IMR-90 (cell line): ENCODE data around the gene TRIM47. TPM values are rescaled to one million over a fixed set of nuclear protein-coding genes. Genes with fewer than 3 reads are reported as not detected.

Source experiments
- ATAC-seq: fragments of 200-7000 bp; cut with Tn5 transposase; 2 replicates; pipeline ENCODE4 v1.9.1; 2020; ENCODE audit warnings: low read depth, mild to moderate bottlenecking, moderate library complexity
- BruUV-seq: library from RNA; stranded (reverse); fragments of 400-500 nt; replicated peaks from 2 replicates; lab custom pipeline; 2021; lab: Mats Ljungman, UMichigan
- CTCF ChIA-PET: fragments of 300-600 bp; formaldehyde crosslinking; extraction: SDS; loops from one replicate; lab custom pipeline; 2021; ENCODE audit warnings: antibody characterized with exemption; lab: Yijun Ruan, JAX
- POLR2A ChIA-PET: fragments of 300-600 bp; sonication (Branson Sonifier 250); formaldehyde crosslinking; loops from one replicate; lab custom pipeline; 2022; ENCODE audit warnings: antibody characterized with exemption; ENCODE audit not compliant: unreplicated experiment; lab: Charles Lee
- DNase-seq: peaks from one replicate; pipeline ENCODE4 v3.0.0; 2013
- H2AFZ ChIP-seq: replicated peaks from 2 replicates; pipeline ENCODE3; 2013; ENCODE audit warnings: low read length, mild to moderate bottlenecking; ENCODE audit not compliant: poor library complexity
- H2AK5ac ChIP-seq: 2 replicates; pipeline ENCODE4 v1.6.1; 2013; ENCODE audit warnings: low read depth, low read length, inconsistent platforms
- H2AK9ac ChIP-seq: replicated peaks from 2 replicates; pipeline ENCODE3; 2013; ENCODE audit warnings: mild to moderate bottlenecking, low read depth, low read length, moderate library complexity; ENCODE audit not compliant: poor library complexity
- H2BK120ac ChIP-seq: 2 replicates; pipeline ENCODE4 v1.6.1; 2013; ENCODE audit warnings: low read depth, low read length, inconsistent platforms
- H2BK15ac ChIP-seq: 3 replicates; pipeline ENCODE4 v1.6.1; 2013; ENCODE audit warnings: low read depth, low read length, inconsistent platforms
- H2BK20ac ChIP-seq: 2 replicates; pipeline ENCODE4 v1.6.1; 2013; ENCODE audit warnings: low read depth, mild to moderate bottlenecking, inconsistent platforms, low read length, moderate library complexity
- H2BK5ac ChIP-seq: 2 replicates; pipeline ENCODE4 v1.6.1; 2013; ENCODE audit warnings: mild to moderate bottlenecking, low read depth, low read length, inconsistent platforms; ENCODE audit not compliant: poor library complexity, severe bottlenecking
- H3K14ac ChIP-seq: replicated peaks from 2 replicates; pipeline ENCODE4 v1.6.1; 2013; ENCODE audit warnings: low read depth, low read length, inconsistent platforms
- H3K18ac ChIP-seq: 2 replicates; pipeline ENCODE4 v1.6.1; 2013; ENCODE audit warnings: low read depth, low read length, control low read depth
- H3K23ac ChIP-seq: 2 replicates; pipeline ENCODE4 v1.6.1; 2013; ENCODE audit warnings: low read depth, low read length, inconsistent platforms
- H3K27ac ChIP-seq: 2 replicates; pipeline ENCODE4 v1.5.1; 2013; ENCODE audit warnings: mild to moderate bottlenecking, control low read depth, low read length; ENCODE audit not compliant: insufficient read depth
- H3K27me3 ChIP-seq: 2 replicates; pipeline ENCODE4 v1.6.1; 2013; ENCODE audit warnings: low read length; ENCODE audit not compliant: control insufficient read depth, insufficient read depth
- H3K36me3 ChIP-seq: 2 replicates; pipeline ENCODE4 v1.6.1; 2013; ENCODE audit warnings: low read length, mixed read lengths; ENCODE audit not compliant: control insufficient read depth, insufficient read depth
- H3K4ac ChIP-seq: 2 replicates; pipeline ENCODE4 v1.6.1; 2013; ENCODE audit warnings: low read depth, low read length, inconsistent platforms
- H3K4me1 ChIP-seq: 2 replicates; pipeline ENCODE4 v1.6.1; 2013; ENCODE audit warnings: low read length, mixed read lengths; ENCODE audit not compliant: control insufficient read depth, insufficient read depth
- H3K4me2 ChIP-seq: 2 replicates; pipeline ENCODE4 v1.6.1; 2013; ENCODE audit warnings: low read depth, mild to moderate bottlenecking, control low read depth, low read length, moderate library complexity
- H3K4me3 ChIP-seq: 2 replicates; pipeline ENCODE4 v1.5.1; 2013; ENCODE audit warnings: low read depth, mild to moderate bottlenecking, control low read depth, low read length, moderate library complexity; ENCODE audit not compliant: insufficient read depth
- H3K56ac ChIP-seq: 2 replicates; pipeline ENCODE4 v1.6.1; 2013; ENCODE audit warnings: low read length, inconsistent platforms; ENCODE audit not compliant: insufficient read depth; ENCODE audit errors: extremely low read depth
- H3K79me1 ChIP-seq, 2 experiments: 2 replicates each; pipeline ENCODE4 v1.6.1; 2013; ENCODE audit warnings: low read length in 2 of 2, inconsistent platforms in 1 of 2, low read depth in 1 of 2
- H3K9ac ChIP-seq: 2 replicates; pipeline ENCODE4 v1.6.1; 2013; ENCODE audit warnings: low read depth, low read length, control low read depth
- H3K9me1 ChIP-seq: 2 replicates; pipeline ENCODE4 v1.6.1; 2013; ENCODE audit warnings: low read length, inconsistent platforms; ENCODE audit not compliant: insufficient read depth
- H3K9me3 ChIP-seq: 2 replicates; pipeline ENCODE4 v1.6.1; 2013; ENCODE audit warnings: low read length; ENCODE audit not compliant: control insufficient read depth, insufficient read depth
- H4K20me1 ChIP-seq: 2 replicates; pipeline ENCODE4 v1.6.1; 2013; ENCODE audit warnings: low read length, inconsistent platforms; ENCODE audit not compliant: insufficient read depth
- H4K5ac ChIP-seq: 2 replicates; pipeline ENCODE4 v1.6.1; 2013; ENCODE audit warnings: mild to moderate bottlenecking, low read depth, low read length, control low read depth
- H4K8ac ChIP-seq, 2 experiments: 2 replicates each; pipeline ENCODE4 v1.6.1; 2013; ENCODE audit warnings: low read depth in 2 of 2, low read length in 2 of 2, control low read depth in 1 of 2, inconsistent platforms in 1 of 2
- H4K91ac ChIP-seq: 2 replicates; pipeline ENCODE4 v1.6.1; 2013; ENCODE audit warnings: low read depth, low read length, inconsistent platforms; ENCODE audit not compliant: insufficient read depth
- CHD1 ChIP-seq: IDR thresholded peaks from 2 replicates; pipeline ENCODE4 v1.6.1; 2012; ENCODE audit warnings: low read depth, low read length, improper control_type of control experiment
- POLR2A ChIP-seq: IDR thresholded peaks from 2 replicates; pipeline ENCODE4 v1.6.1; 2012; ENCODE audit warnings: mild to moderate bottlenecking, low read depth, low read length
- RCOR1 ChIP-seq: IDR thresholded peaks from 2 replicates; pipeline ENCODE4 v1.6.1; 2012; ENCODE audit warnings: mild to moderate bottlenecking, low read length, improper control_type of control experiment; ENCODE audit not compliant: insufficient replicate concordance
- WGBS, 2 experiments: methylation state at CpG; one replicate each; pipeline versions ENCODE4 v1.1.5 to v1.1.7; 2013; ENCODE audit warnings: missing lambda C conversion rate in 2 of 2; ENCODE audit not compliant: insufficient read length in 1 of 2; ENCODE audit errors: extremely low coverage in 2 of 2; 5-methylcytosine and 5-hydroxymethylcytosine counted together
- dilution Hi-C: fragments of 300-500 bp; cut with HindIII; formaldehyde crosslinking; loops from one replicate; pipeline ENCODE4 v1.14.3; 2018; ENCODE audit warnings: low sequenced_read_pairs; ENCODE audit not compliant: unreplicated experiment
- in situ Hi-C: fragments of 300-500 bp; cut with MboI; formaldehyde crosslinking; loops from 3 replicates; pipeline ENCODE4 v1.14.3; 2019; ENCODE audit warnings: low sequenced_read_pairs, inconsistent platforms, mixed read lengths
- intact Hi-C: fragments of 100-400 bp; cut with micrococcal nuclease; formaldehyde crosslinking; loops from 2 replicates; pipeline ENCODE4 v1.10.0; 2022
- polyA plus RNA-seq, 3 experiments: library from polyadenylated mRNA; depleted of rRNA; stranded (reverse); fragments of >200 nt; gene quantifications; 2 replicates each; pipeline ENCODE4 v1.2.3, GENCODE V29; 2012; ENCODE audit warnings: low replicate concordance in 1 of 3
- total RNA-seq: library from RNA; depleted of rRNA; stranded (reverse); fragments of >200 nt; gene quantifications from 2 replicates; pipeline ENCODE4 v1.2.3, GENCODE V29; 2012

Gene TRIM47
- total and polyA plus RNA-seq, 2 of the 4 experiments (the other 2 are of a cell fraction), result 1.4 to 7.5 TPM

GRCh38 chr17:75844530-75845057, 33.8 kb downstream of the TRIM47 start (continued):
- TF ChIP-seq CHD1, result no peak

- Histone ChIP-seq H3K36me3 (peaks cover 29% of the 10 kb centered on the region), H2AK9ac (peak within 1 kb of the TSS; percentile 98), H3K14ac (peak within 1 kb of the TSS; percentile 63), H3K4ac (peak within 1 kb of the TSS; percentile 85), H3K27me3 (no peaks in the 10 kb centered on the region), H4K91ac (peak within 1 kb of the TSS; percentile 66), H3K18ac (no peak within 1 kb of the TSS), H4K8ac (peak within 1 kb of the TSS; percentile 4 to 83; a peak in 3 of 4 replicates), H3K9me1 (0 out of 2 replicates have a peak, but pooled peaks cover 4% of the 10 kb centered on the region), H3K27ac (peak within 1 kb of the TSS; percentile 26), H4K5ac (no peak within 1 kb of the TSS), H2BK20ac (no peak within 1 kb of the TSS; the same call in 1 of the 2 replicates), H3K4me3 (no peak within 1 kb of the TSS), H2BK15ac (no peak within 1 kb of the TSS; the same call in 2 of the 3 replicates), H3K56ac (no peak within 1 kb of the TSS), H3K23ac (no peak within 1 kb of the TSS; the same call in 1 of the 2 replicates), H3K79me1 (0 out of 4 replicates have a peak, but pooled peaks cover 0 to 2% of the 10 kb centered on the region in 2 experiments), H2AK5ac (peak within 1 kb of the TSS; percentile 86), H2AFZ (peak within 1 kb of the TSS; percentile 88), H2BK5ac (peak within 1 kb of the TSS; percentile 82), H3K4me1 (peaks cover 6% of the 10 kb centered on the region), H3K4me2 (no peak within 1 kb of the TSS), H2BK120ac (peak within 1 kb of the TSS; percentile 88), H3K9ac (no peak within 1 kb of the TSS), H3K9me3 (no peaks in the 10 kb centered on the region), H4K20me1 (peaks cover 7% of the 10 kb centered on the region)
- 100% methylated on average over 1 of the region's 35 CpGs; no CpG with 5 or more reads in 1 of the 2 experiments for WGBS, 2 experiments
- ChIA-PET CTCF (interaction anchor here (1.0 kb wide), 1 partner anchor 14 kb away, joined by 3 read pairs; no protein-coding TSS in a partner anchor), POLR2A (no interaction called here)
- DNase-seq (no peak), ATAC-seq (no peak)
- intact Hi-C loops, result no loop called here
- no TSS peak for BruUV-seq
- in situ Hi-C loops, result no loop called here
- TF ChIP-seq RCOR1, result no peak
- no peak for TF ChIP-seq POLR2A
- dilution Hi-C loops, result no loop called here
These were observed 34.5 kb downstream of the TRIM47 start, which contains the start of gene UNC13D for GRCh38 chr17:75843577-75844529. Gene UNC13D, minus strand, starts transcription at chr17:75844404. Its CDS starts 67 bp downstream, at chr17:75844337.
